Measurements from ENCODE around the gene MDFI. TPM values are rescaled to one million over a fixed set of nuclear protein-coding genes. Genes with fewer than 3 reads are reported as not detected.

The MDFI gene
- total RNA-seq, 2 donors from 2014 or later: 4.9 to 6.7 TPM

GRCh38 chr6:41657131-41658094, 19.1 kb downstream of the MDFI start:
- TF ChIP-seq CTCF (IDR thresholded peaks at IDR 0.05) (no peak), POLR2A (IDR thresholded peaks at IDR 0.05) (no peak)
- WGBS, 2 donors: 72 to 76% methylated on average over 15 to 23 of the region's 23 CpGs
- Histone ChIP-seq H3K27me3 (no peaks in the 10 kb centered on the region), H3K4me1 (no peaks in the 10 kb centered on the region), H3K36me3 (replicated peaks in 1 of 2; ENCODE audit: insufficient read depth in 1 of 2, low read depth in 2 of 2) (no peaks in the 10 kb centered on the region), H3K4me3 (no peak overlapping the region), H3K9me3 (no peaks in the 10 kb centered on the region), H3K27ac (no peak overlapping the region)
- intact Hi-C loops (cut with DNase I): no loop called here
- ATAC-seq (no peak), DNase-seq (no peak)

- 82 to 86% methylated on average over 11 to 13 of the region's 13 CpGs for WGBS, 2 donors
- ATAC-seq (no peak), DNase-seq (no peak)
- intact Hi-C loops (cut with DNase I): no loop called here
- no peaks in the 10 kb centered on the region for H3K36me3 ChIP-seq (replicated peaks in 1 of 2; ENCODE audit: insufficient read depth in 1 of 2, low read depth in 2 of 2)
- no peaks in the 10 kb centered on the region for H3K9me3 ChIP-seq
- TF ChIP-seq POLR2A (IDR thresholded peaks at IDR 0.05) (no peak), CTCF (IDR thresholded peaks at IDR 0.05) (no peak)
- no peak overlapping the region for H3K27ac ChIP-seq
- no peaks in the 10 kb centered on the region for H3K27me3 ChIP-seq
- H3K4me1 ChIP-seq: no peaks in the 10 kb centered on the region
- no peak overlapping the region for H3K4me3 ChIP-seq
These were observed 20.4 kb downstream of the MDFI start for GRCh38 chr6:41658636-41659035.

GRCh38 chr6:41659935-41660334, 21.7 kb downstream of the MDFI start:
- Histone ChIP-seq H3K4me1 (no peaks in the 10 kb centered on the region), H3K27me3 (no peaks in the 10 kb centered on the region), H3K4me3 (no peak overlapping the region), H3K9me3 (no peaks in the 10 kb centered on the region), H3K27ac (no peak overlapping the region), H3K36me3 (replicated peaks in 1 of 2; ENCODE audit: insufficient read depth in 1 of 2, low read depth in 2 of 2) (no peaks in the 10 kb centered on the region)
- TF ChIP-seq CTCF (IDR thresholded peaks at IDR 0.05): no peak
- TF ChIP-seq POLR2A (IDR thresholded peaks at IDR 0.05): no peak
- no peak for DNase-seq
- ATAC-seq: no peak
- WGBS, 2 donors: 13 to 16% methylated on average over 5 to 7 of the region's 7 CpGs
- intact Hi-C loops (cut with DNase I): no loop called here

- Histone ChIP-seq H3K9me3 (no peaks in the 10 kb centered on the region), H3K27ac (no peak overlapping the region), H3K36me3 (replicated peaks in 1 of 2; ENCODE audit: insufficient read depth in 1 of 2, low read depth in 2 of 2) (no peaks in the 10 kb centered on the region), H3K27me3 (peaks cover 0 to 3% of the 10 kb centered on the region in 2 donors), H3K4me3 (no peak overlapping the region), H3K4me1 (no peaks in the 10 kb centered on the region)
- 79 to 81% methylated on average over 5 of the region's 5 CpGs for WGBS, 2 donors
- ATAC-seq: no peak
- intact Hi-C loops (cut with DNase I): no loop called here
- DNase-seq: no peak
- TF ChIP-seq CTCF (IDR thresholded peaks at IDR 0.05) (no peak), POLR2A (IDR thresholded peaks at IDR 0.05) (no peak)
These were observed 25.3 kb downstream of the MDFI start for GRCh38 chr6:41663568-41663967.

Data from body of pancreas (tissue), 4 donors.